ENCODE data around the gene TAAR6.
"Not testable (repeated sequence)": the region's sequence is repeated elsewhere in the genome, so short reads cannot be mapped to it uniquely, and the experiment has no call there.

TAAR6 gene

GRCh38 chr6:132570221-132570777 lies at the start of gene TAAR6:
TSS of gene TAAR6 (plus strand) at chr6:132570322. CDS start at chr6:132570322, 0 bp downstream.
- DNase-seq (ENCODE audit: insufficient read length, low spot score) (no peak), FAIRE-seq (no peak)
- TF ChIP-seq POLR2A (IDR thresholded peaks at IDR 0.05; ENCODE audit: low read depth, low read length), result no peak

GRCh38 chr6:132520953-132521352 lies 49.2 kb upstream of the TAAR6 start:
- DNase-seq (ENCODE audit: insufficient read length, low spot score) (no peak), FAIRE-seq (no peak)
- no peak for TF ChIP-seq POLR2A (IDR thresholded peaks at IDR 0.05; ENCODE audit: low read depth, low read length)

- TF ChIP-seq POLR2A (IDR thresholded peaks at IDR 0.05; ENCODE audit: low read depth, low read length), result no peak
- FAIRE-seq, result no peak
- DNase-seq (ENCODE audit: insufficient read length, low spot score), result no peak
These were observed 45.5 kb upstream of the TAAR6 start for GRCh38 chr6:132524646-132525045.

GRCh38 chr6:132525866-132526265 lies 44.3 kb upstream of the TAAR6 start:
- TF ChIP-seq POLR2A (IDR thresholded peaks at IDR 0.05; ENCODE audit: low read depth, low read length), result no peak
- FAIRE-seq, result no peak
- no peak for DNase-seq (ENCODE audit: insufficient read length, low spot score)

- no peak for FAIRE-seq
- no peak for TF ChIP-seq POLR2A (IDR thresholded peaks at IDR 0.05; ENCODE audit: low read depth, low read length)
- DNase-seq (ENCODE audit: insufficient read length, low spot score), result no peak
These were observed 43.7 kb upstream of the TAAR6 start for GRCh38 chr6:132526461-132526860.

- FAIRE-seq (peak; percentile 64), DNase-seq (ENCODE audit: insufficient read length, low spot score) (no peak)
- no peak for TF ChIP-seq POLR2A (IDR thresholded peaks at IDR 0.05; ENCODE audit: low read depth, low read length)
These were observed 42.3 kb upstream of the TAAR6 start for GRCh38 chr6:132527791-132528190.

GRCh38 chr6:132530293-132530974 lies 39.7 kb upstream of the TAAR6 start:
- FAIRE-seq (peak; percentile 11), DNase-seq (ENCODE audit: insufficient read length, low spot score) (no peak)
- TF ChIP-seq POLR2A (IDR thresholded peaks at IDR 0.05; ENCODE audit: low read depth, low read length), result no peak

GRCh38 chr6:132534546-132534945 lies 35.6 kb upstream of the TAAR6 start:
- not testable (repeated sequence) for FAIRE-seq; DNase-seq (ENCODE audit: insufficient read length, low spot score)

GRCh38 chr6:132537145-132537544 lies 33.0 kb upstream of the TAAR6 start:
- DNase-seq (ENCODE audit: insufficient read length, low spot score), result no peak
- no peak for TF ChIP-seq POLR2A (IDR thresholded peaks at IDR 0.05; ENCODE audit: low read depth, low read length)
- FAIRE-seq, result no peak

- FAIRE-seq, result no peak
- DNase-seq (ENCODE audit: insufficient read length, low spot score), result no peak
- TF ChIP-seq POLR2A (IDR thresholded peaks at IDR 0.05; ENCODE audit: low read depth, low read length), result no peak
These were observed 32.1 kb upstream of the TAAR6 start, which contains the start of gene TAAR9 for GRCh38 chr6:132537977-132538376. TSS of gene TAAR9 (plus strand) at chr6:132538277. CDS start at chr6:132538290, 13 bp downstream.

GRCh38 chr6:132544826-132545225 lies 25.3 kb upstream of the TAAR6 start:
- TF ChIP-seq POLR2A (IDR thresholded peaks at IDR 0.05; ENCODE audit: low read depth, low read length), result no peak
- FAIRE-seq, result no peak
- DNase-seq (ENCODE audit: insufficient read length, low spot score), result no peak

GRCh38 chr6:132548746-132549463 lies 21.2 kb upstream of the TAAR6 start:
- no peak for FAIRE-seq
- DNase-seq (ENCODE audit: insufficient read length, low spot score), result no peak

GRCh38 chr6:132551214-132551613 lies 18.9 kb upstream of the TAAR6 start:
- DNase-seq (ENCODE audit: insufficient read length, low spot score) (no peak), FAIRE-seq (no peak)
- TF ChIP-seq POLR2A (IDR thresholded peaks at IDR 0.05; ENCODE audit: low read depth, low read length), result no peak

More at GRCh38 chr6:132548746-132549463, 21.2 kb upstream of the TAAR6 start:
- TF ChIP-seq POLR2A (IDR thresholded peaks at IDR 0.05; ENCODE audit: low read depth, low read length), result no peak

- no peak for FAIRE-seq
- DNase-seq (ENCODE audit: insufficient read length, low spot score), result no peak
- no peak for TF ChIP-seq POLR2A (IDR thresholded peaks at IDR 0.05; ENCODE audit: low read depth, low read length)
These were observed 17.8 kb upstream of the TAAR6 start, which contains the start of gene TAAR8 for GRCh38 chr6:132552372-132552771. TSS of gene TAAR8 (plus strand) at chr6:132552672. CDS start at chr6:132552693, 21 bp downstream.

- FAIRE-seq, result not testable (repeated sequence)
These were observed 10.0 kb upstream of the TAAR6 start for GRCh38 chr6:132560087-132560486.

More at GRCh38 chr6:132560087-132560486, 10.0 kb upstream of the TAAR6 start:
- not testable (repeated sequence) for DNase-seq (ENCODE audit: insufficient read length, low spot score)
